Measurements from ENCODE around the gene NPDC1.
"Not testable (repeated sequence)": the region's sequence is repeated elsewhere in the genome, so short reads cannot be mapped to it uniquely, and the experiment has no call there.

GRCh38 chr9:137062798-137063197, 16.8 kb upstream of the NPDC1 start:
- not testable (repeated sequence) for TF ChIP-seq CTCF (IDR thresholded peaks at IDR 0.05; ENCODE audit: low read depth, low read length, missing input control); JUND (IDR thresholded peaks at IDR 0.05); GABPA (IDR thresholded peaks at IDR 0.05 in 1 of 2, conservative IDR thresholded peaks at IDR 0.05 in 1 of 2)
